GM03348 (cell line): ENCODE results near the gene ATXN7L2.

Source experiments
- DNase-seq: peaks from one replicate; pipeline ENCODE4 v3.0.0; 2012; ENCODE audit warnings: low spot score

Gene ATXN7L2

DNA sequence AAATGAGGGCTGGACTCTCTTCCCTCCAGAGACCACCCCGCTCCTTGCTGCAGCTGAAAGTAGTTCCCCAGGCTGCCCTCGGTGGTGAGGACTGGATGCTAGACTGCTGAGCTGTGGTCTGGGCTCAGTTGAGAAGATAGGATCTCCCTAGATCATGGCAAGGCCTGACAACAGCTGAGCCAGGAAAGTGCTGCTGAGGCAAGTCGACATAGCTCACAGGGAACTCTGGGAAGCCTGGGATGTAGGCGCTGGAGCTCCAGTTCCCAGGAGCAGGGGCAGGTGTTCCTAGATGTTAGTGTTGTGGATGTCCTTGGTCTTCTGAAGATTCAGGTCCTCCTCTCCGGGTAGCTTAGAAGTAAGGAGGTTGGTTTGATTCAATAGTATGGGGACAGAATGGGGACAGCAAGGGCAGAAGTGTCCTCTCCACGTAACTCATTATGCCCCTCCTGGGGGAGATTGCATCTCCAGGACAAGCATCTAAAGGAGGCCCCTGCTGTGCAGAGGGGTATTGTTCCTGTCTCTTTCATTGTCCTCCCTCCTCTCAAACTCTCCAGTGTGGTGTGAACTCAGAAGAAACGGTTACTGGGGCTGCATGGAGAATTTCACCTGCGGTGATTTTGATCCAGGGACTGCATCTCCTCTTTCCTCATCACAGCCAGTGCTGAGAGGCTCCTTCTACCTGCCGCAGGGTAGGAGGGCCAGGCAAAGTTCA, 13.9 kb downstream of the ATXN7L2 start:
- no peak for DNase-seq

DNA sequence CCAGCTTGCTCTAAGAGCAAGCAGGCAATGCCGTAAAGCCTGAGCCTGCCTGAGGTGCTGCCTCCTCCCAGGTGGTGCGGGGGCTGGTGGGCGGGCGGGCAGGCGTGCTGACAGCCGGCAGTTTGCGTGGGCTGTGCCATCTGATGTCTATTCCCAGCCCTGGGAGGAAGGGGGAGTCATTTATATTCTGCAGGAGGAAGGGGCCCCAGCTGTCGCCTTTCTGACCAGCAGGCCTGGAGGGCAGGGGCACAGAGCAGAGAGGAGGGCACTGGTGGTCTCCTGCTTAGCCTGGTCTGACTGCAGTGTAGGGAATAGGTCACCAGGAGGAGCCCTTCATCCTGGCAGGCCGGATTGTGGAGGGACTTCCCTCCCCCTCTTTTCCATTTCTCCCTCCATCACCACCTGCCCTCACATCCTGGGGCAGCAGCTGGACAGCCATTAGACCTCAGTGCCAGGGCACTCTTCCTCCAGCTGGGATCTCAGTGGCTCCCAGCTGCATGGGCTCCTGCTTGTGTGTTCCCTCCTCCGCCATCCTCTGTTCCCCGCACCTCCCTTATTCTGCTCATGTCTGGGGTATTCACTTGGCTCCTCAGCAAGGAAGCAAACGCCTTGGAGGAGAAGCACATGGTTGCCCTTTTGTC, 14.6 kb downstream of the ATXN7L2 start:
- peak; percentile 58 for DNase-seq

DNA sequence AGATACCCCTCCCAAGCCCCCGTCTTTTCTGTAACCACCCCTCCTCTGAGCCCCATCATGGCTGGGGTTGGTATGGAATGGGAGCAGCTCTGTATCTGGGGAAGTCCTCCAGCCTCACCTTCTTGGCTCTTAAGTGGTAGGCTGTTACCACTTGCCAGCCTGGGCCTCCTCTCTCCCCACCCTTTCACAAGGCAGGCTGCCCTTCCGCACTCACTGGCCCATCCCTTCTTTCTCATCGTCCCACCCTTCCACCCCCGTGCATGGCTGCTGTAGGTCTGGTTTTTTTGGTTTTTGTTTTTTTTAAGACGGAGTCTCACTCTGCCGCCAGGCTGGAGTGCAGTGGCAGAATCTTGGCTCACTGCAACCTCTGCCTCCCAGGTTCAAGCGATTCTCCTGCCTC, 15.4 kb downstream of the ATXN7L2 start:
- no peak for DNase-seq

- DNase-seq: peak; percentile 34
Observed at GRCh38 chr1:109499661-109500536, 16.2 kb downstream of the ATXN7L2 start.

GRCh38 chr1:109500941-109501381, 17.3 kb downstream of the ATXN7L2 start:
- peak; percentile 67 for DNase-seq

DNA sequence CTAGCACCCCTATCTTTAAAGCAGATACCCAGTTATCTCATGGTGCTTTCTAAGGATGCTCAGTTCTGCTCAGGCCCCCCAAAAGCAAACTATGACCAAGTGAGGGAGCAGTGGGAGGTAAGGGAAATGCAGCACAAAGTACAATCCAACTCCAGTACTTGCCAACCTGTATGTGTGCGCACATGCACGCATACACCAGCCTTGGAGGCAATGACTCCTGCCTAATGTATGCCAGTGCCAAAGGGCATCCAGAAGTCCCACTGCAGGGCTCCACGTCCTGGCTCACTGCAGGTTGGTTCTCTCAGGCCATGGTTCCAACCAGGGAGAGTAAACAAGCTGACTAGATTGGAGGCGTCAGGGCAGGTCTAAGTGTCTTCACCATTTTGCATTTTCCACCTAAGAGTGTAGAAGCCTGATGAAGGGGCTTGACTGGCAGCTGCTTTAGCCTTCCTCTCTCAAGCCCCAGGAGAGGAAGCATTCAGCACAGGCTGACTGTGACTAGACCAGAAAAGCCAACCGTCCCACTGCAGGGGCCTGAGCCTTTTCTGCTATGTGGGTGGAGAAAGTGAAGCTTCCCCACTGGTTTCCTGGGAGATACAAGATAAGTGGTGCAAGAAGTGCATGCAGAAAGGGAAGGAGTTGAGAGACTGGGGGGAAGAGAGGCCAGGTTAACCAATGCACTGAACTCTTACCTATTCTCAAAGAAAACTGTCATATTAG, 18.1 kb downstream of the ATXN7L2 start:
- DNase-seq: no peak

DNA sequence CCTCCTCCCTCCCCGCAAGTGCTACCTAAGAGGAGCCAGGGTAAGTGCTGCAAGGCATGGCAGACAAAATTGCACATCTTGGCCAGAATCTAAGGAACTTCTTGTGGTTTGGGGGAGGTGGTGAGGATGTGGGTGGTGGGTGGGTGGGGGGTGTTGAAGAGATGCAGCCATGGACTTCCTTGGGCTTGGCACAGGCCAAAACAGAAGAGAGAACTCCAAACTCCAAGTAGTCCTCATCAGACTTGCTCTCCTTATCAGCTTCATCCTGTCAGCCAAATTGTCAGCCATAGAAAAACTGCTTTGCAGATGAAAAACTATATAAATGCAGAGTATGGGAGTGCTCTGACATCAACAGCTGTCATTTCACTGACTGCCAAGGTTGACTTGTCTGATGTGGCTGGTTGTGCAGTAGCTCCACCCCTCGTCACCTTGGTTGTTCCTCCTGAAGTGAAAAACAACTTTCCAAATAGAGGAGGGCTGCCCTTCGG, 18.7 kb downstream of the ATXN7L2 start:
- DNase-seq: no peak

- no peak for DNase-seq
Observed at GRCh38 chr1:109503935-109504334, 20.2 kb downstream of the ATXN7L2 start.

- no peak for DNase-seq
Observed at GRCh38 chr1:109504974-109505373, 21.3 kb downstream of the ATXN7L2 start.

DNA sequence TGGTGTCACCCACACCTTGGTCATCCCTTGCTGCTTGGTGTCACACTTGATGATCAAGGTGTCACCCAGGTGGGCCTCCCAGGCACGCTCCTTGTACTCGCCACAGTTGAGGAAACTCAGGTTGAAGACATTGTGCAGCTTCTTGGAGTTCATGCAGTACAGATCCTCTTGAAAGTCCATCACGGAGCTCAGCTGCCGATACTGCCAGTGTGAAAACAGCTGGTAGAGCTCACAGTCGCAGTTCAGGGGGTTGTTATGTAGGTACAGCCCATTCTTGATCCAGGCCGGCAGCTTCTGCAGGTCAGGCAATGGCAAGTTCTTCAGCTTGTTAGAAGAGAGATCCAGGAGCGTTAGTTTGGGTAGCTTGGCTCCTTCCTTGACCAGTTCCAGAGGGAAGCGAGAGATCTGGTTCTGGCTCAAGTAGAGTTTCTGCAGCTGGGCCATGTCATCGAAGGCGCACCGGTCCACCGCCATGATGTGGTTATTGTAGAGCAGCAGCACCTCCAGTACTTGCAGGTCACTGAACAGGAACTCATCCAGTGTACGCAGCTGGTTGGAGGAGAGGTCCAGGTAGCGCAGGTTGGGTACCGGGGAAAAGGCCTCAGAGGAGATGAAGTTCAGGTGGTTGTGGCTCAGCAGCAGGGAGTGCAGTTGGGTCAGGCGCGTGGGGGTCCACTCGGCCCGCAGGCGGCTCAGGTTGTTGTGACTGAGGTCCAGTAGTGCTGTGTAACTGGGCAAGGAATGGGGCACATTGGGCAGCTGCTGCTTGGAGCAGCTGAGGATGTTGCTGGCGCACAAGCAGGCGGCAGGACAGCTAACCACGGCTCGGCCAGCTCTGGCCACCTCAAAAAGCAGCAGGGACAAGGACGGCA, 24.5 kb downstream of the ATXN7L2 start:
- DNase-seq: no peak

- no peak for DNase-seq
Observed at GRCh38 chr1:109508873-109509175, 25.1 kb downstream of the ATXN7L2 start.

DNA sequence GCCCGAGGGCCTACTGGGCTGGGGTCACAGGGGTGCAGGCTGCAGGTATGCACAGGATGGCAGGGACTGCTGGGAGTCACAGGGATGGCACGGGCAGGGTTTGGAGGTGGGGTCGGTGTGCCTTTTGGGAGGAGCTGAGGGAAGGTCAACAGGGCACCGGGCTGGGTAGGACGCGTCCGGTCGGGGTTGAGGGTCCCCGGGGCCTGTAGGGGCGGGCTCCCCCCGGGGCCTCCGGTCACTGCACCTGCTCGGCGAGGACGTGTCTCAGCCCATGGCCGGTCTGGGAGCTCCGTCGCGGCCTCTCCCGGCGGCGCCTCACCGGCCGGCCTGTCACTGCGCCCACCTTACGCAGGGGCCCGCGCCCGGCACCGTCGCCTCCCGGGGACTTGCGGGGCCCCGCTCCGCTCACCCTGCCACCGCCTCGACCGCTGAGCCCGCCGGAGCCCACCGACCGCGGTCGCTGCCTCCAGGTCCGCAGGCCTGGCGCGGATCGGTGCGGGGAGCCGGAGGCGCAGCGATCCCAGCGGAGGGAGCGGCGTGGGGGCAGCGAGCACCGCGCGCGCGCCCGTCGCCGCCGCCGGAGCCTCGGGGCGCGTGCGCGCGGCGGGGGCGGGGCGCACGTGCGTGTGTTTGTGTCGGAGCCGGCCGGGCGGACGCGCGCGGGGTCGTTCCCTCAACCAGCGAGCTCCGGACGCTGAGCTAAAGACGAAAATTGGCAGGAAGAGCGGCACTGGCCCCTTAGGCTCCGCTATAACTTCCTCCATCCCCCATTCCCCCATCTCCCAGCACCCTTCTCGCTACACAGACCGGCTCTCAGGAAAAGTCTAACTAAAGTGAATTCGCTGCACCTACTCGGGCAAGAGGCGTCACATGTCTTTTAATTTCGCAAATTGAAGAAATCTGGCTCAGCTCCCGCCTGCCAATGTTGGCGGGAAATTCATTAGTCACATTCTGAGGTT, 25.8 kb downstream of the ATXN7L2 start, which contains the start of gene AMIGO1:
AMIGO1 (minus strand) TSS at position 552 of the 959 bp plus-strand sequence. CDS start 815 bp downstream, outside the sequence.
- peak; percentile 95 for DNase-seq

DNA sequence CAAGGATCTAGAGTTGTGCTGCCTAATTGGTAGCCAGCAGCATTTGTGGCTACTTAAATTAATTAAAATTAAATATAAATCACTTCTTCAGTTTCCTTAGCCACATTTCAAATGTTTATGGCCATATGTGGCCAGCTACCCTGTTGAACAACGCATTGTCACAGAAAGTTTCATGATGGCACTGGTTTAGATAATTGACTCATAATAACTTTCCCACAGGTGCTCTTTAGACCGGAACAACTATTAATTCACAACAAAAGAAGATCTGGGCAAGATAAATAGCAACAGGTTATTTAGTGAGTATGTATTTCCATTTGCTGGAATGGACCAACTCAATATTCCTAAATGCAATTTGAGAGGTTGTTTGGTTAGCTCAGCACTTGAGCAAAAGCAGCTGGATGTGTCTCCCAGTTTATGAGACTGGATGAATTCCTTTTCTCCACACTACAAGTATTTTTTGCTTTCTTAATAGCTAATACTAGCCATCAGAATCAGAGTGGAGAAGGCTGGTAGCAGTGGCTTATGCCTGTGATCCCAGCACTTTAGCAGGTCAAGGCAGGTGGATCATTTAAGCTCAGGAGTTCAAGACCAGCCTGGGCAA, 29.5 kb downstream of the ATXN7L2 start:
- DNase-seq: no peak

DNA sequence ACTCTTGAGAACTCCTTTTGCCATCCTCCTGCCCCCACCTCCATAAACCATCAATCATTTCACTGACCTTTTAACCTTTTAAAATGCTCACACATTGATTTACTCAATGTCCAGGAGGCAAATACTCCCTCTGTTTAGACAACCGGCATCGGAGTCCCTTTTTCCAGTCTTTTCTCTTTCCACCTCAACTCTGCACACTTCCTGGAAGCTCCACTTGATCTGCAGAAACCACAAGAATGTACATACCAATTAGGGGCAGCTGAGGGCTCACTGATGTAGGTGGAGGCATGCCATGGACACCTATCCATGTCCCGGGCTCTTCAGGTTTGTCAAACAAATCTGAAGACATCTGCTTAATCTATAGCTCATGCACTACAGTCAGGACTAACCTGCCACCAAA, 31.1 kb downstream of the ATXN7L2 start:
- DNase-seq: no peak

DNA sequence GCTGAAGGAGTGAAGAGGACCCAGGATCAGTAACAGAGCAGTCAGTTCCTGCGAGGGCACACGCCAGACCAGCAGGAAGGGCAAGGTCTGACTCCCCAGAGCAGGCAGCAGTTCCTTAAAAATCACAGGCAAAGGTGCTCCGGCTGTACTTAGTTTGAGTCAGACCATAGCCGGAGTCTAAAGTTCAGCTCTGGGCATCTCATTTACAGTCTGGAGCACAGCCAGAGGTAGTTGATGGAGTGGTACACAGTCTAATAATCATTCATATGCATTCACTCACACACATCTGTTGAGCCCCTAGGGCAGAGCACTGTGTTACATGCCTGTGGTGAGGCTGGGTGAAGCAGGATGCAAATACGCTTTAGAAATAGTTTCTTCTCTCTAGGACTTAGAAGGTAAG, 33.2 kb downstream of the ATXN7L2 start:
- no peak for DNase-seq

GRCh38 chr1:109517337-109517736, 33.6 kb downstream of the ATXN7L2 start:
- no peak for DNase-seq

DNA sequence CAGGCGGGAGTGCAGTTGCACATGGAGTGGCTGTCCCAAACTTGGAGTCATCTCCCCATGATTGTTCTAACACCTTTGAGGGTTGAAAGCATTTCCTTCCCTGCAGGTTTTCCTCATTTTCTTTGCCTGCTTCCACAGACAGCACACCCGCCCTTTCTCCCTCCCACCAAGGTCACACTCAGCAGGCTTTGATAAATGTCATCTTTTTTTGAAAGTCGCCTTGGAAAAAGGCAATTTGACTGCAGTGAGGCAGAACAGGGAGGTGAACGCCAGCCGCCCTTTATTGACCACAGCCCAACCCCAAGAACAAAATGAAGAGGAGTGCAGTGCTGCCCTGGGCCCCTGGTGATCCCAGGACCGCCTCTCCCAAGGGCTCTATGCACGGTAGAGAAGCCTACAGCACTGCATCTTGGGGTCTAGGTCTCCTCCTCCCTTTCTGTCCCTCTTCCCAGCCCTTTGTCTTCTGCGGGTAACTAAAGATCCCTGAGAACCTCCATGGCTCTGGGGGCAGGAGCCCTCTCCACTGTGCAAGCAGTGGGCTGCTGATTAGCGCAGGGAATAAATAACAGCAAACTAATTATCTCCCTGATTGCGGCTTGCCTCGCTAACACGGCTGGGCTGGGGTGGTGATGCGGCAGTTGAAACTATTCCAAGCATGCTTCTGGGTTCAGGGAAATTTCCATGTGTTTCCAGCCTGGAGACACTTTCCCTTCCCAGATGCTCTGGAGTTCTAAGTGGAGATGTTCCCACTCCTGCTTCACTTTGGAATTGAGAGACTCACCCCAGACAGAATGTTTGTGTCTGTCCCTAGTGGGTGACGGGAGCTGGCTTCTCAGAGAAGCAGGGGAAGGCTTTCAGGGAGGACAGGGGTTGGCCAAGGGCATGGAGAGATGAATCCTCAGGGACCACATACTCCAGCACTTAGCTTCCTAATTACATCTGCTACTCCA, 37.6 kb downstream of the ATXN7L2 start:
- DNase-seq: peak; percentile 52

GRCh38 chr1:109522026-109522425, 38.3 kb downstream of the ATXN7L2 start:
- DNase-seq: no peak
